Hematopoietic multipotent progenitor cell treated with erythropoietin and hydrocortisone succinate and interleukin-3 and kit ligand, for 4 days (in vitro differentiated cells): ENCODE measurements around the gene BAG3.
"Not testable (repeated sequence)": the region's sequence is repeated elsewhere in the genome, so short reads cannot be mapped to it uniquely, and the experiment has no call there.

Experiments used
- DNase-seq: peaks from one replicate; pipeline ENCODE4 v3.0.0-alpha.2; 2015

BAG3 gene

GRCh38 chr10:119640875-119641526 lies 10.2 kb upstream of the BAG3 start:
- no peak for DNase-seq

DNA sequence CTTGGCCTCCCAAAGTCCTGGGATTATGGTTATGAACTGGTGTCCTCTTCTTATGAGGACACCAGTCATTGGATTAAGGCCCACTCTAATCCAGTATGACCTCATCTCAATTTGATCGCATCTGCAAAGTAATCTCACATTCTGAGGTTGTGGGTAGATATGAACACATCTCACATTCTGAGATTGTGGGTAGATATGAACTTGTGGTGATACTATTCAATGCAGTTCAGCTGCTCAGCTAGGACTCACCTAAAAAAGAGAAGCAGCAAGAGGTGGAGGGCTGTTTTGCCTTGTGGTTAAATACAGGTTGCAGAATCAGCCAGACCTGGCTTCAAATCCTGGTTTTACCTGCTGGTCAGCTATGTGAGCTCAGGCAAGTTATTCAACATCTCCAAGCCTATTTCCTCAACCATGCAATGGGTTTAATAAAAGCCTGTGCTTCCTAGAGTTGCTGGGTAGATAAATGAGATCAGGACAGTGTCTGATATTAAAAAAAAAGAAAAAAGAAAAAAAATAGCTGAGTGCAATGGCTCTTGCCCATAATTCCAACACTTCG lies 8.5 kb upstream of the BAG3 start:
- peak; percentile 73 for DNase-seq

GRCh38 chr10:119643306-119644204 lies 7.6 kb upstream of the BAG3 start:
- DNase-seq, result no peak

DNA sequence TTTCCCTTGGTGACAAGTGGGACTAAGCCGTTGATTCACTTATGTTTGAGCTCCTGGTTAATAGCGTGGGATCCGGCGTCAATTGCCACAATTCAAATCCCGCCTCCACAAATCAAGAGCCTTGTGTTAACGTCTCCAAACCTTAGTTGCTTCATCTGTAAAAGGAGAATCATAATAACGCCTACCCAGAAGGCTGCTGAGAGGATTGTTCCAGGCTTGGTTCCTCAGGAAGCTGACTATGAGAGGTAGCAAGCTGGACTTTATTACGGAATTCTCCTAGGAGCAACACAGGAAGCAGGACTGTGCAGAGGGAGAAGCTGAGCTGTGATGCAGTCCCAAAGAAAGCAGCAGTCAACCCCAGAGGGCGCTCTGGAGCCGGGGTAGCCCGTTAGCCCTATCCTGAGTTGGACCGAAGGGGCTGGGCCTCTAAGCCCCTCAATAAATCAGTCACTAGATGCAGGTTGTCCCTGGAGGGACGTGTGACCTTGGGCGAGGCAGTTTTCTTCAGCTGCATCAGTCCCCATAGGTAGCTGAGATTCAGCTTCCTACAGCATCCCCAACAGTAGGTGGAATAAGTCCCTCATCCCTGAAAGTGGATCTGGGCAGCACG lies 6.9 kb upstream of the BAG3 start:
- no peak for DNase-seq

- no peak for DNase-seq
Observed at GRCh38 chr10:119644994-119645393, 6.2 kb upstream of the BAG3 start.

- no peak for DNase-seq
Observed at GRCh38 chr10:119650062-119650461, 1.1 kb upstream of the BAG3 start.

GRCh38 chr10:119651514-119652360 lies 557 bp downstream of the BAG3 start:
- DNase-seq, result no peak

DNA sequence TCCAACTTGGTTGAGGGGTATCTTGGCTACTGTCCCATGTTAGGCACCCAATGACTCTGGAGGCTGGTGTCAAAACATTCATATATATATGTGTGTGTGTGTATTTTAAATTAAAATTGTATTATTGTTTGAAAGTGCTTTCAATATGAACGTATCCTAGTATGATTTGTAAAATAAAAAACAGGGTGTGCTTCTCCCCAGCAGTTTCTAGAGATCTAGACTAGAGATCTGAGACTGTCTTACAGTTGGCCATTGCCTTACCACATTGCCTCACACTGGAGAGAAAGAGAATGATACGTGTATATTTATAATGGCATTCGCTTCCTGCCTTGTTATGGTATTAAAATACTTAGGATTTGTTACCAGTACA lies 1.2 kb downstream of the BAG3 start:
- DNase-seq, result peak; percentile 85

GRCh38 chr10:119653209-119653608 lies 2.0 kb downstream of the BAG3 start:
- DNase-seq, result no peak

- no peak for DNase-seq
Observed at GRCh38 chr10:119653916-119654315, 2.7 kb downstream of the BAG3 start.

DNA sequence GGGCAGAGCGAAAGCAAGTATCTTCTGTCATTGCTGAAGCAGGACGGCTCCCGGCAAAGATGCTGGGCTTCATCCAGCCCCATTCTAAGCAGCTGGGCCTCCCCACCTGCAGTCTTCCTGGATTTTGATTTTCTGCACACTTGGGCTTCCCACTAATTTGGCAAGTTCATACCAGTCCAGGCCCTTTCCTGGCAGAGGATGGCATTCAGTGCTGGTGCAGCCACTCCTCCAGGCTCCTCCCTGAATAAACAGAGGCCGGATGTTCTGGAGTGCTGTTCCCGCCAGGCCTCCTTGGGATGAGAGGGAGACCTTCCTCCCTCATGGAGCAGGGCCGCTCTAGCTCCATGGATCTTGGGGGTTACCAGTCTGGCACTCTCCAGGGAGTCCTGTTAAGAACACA lies 3.4 kb downstream of the BAG3 start:
- no peak for DNase-seq

DNA sequence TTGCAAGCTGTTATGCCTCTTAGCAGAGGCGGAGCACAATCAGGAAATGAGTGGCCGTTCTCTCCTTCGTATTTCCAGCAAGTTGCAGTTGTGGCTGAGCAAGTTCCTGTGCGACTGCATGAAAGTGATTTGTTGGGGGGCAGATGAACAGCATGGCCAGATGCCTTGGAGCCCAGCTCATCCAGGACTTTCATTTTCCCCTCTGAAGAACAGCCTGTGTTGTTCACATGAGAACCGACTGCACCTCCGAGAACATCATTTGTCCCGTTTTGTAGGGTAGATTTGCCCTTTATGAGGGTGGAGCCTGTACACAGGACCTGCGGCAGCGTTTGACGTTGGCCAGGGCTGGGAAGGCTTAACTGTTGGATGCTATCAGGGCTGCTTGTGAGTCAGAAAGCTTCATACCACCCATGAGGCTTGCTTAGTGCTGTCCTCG lies 4.4 kb downstream of the BAG3 start:
- DNase-seq, result peak; percentile 46

DNA sequence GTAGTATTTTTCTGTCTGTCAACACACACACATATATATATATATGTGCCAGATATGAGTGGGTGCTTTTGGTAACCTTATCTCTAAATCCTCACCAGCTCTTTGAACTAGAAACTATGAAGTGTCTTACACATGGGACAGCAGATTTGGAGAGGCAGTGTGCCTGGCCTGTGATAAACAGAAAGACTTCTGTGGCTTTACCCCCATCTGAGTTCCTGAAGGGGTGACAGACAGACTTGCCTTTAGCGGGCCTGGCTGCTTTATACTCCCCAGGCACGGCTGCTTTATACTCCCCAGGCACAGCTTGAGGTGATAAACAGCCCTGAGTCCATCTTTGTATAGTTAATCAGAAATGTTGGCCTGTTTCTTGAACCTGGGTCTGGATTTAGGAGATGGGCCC lies 5.6 kb downstream of the BAG3 start:
- DNase-seq, result peak; percentile 93

DNA sequence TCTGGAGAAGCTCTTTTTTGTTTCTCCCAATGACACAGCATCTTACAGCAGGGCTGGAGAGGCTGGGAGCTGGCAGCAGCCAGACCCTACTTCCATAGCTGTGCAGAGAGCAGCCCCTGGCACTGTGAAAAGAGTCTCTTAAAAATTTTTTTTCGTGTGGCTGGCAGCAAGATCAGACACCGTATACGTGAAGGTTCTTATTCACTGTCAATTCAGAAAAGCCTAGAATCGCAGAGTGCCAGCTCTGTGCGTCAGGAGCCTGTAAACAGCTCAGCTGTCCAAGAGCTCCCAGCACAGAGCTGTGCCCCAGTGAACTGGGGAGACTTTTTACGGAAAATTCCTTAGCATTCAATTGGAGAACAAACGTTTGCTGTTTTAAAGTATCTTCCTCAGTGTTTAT lies 6.5 kb downstream of the BAG3 start:
- no peak for DNase-seq

DNA sequence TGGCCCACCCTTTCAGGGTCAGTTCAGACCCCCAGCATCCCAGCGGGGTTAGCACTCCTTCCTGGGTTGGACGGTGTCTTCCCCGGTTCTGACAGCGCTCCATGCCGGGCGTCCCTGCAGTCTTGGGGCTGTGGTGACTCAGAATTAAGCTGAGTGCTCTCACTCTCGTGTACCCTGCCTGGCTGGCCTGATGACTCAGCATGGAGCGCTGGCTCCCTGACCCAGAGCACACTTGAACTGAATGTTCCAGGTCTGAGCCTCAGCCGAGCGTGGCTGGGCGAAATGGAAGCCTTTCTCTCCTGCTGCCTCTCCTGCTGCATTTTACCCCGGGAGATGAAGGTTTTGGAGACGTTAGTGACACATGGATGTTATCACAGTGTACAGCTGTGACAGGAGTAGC lies 7.1 kb downstream of the BAG3 start:
- peak; percentile 71 for DNase-seq

GRCh38 chr10:119659951-119660350 lies 8.8 kb downstream of the BAG3 start:
- DNase-seq, result no peak

GRCh38 chr10:119662076-119662605 lies 11.0 kb downstream of the BAG3 start:
- not testable (repeated sequence) for DNase-seq

DNA sequence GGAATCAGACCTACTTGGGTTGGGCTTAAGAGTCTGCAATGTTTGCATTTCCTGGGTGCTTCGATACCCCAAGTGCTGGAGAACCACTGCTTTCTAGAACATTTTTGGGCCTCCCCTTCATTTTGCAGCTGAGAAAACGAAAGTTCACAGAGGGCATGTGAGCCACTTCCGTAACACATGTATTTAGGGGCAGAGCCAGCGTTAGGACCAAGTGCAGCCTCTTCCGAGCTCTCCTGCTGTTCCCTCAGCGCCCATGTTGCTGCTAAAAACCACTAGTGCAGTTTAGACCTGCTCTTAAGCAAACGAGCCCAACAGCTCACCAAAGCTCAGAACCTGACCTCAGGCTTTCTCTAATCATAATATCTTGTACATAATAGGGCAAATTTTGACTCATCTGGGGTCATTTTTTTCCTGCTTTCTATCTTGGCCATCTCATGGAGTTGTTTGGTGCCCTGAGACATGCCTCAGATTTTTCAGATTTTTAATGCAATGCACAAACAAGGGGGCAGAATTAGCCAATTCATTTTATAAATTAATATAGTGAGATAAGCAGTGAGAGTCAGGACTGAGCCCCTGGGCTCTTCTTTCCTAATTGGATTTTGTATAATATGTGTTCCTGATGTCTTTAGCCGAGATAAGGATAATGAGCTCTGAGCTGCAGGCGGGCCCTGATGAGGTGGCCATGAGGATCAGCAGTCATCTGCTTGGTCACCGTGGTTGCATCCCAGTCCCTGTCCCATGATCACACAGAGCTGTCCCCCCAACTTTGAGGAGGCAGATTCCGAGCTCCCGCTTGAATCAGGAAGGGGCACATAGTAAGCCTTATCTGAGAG lies 12.9 kb downstream of the BAG3 start:
- no peak for DNase-seq

- no peak for DNase-seq
Observed at GRCh38 chr10:119665901-119666708, 14.9 kb downstream of the BAG3 start.

DNA sequence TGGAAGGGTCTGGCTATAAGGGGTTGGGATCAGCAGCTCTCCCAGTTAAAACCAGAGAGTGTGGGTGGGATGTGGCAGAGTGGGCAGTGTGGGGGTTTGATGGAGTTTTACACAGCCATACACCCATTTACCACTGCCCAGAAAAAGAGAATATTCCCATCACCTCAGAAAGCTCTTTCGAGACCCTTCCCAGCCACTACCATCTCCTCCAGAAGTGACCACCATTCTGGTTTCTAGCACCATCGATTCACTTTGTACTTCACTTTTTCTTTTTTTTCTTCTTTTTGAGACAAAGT lies 15.5 kb downstream of the BAG3 start:
- no peak for DNase-seq
